NCI-H345 treated with DMSO at 0.1 percent for 48 hours (cell line): Measurements from ENCODE around the gene EPDR1.
A peak's percentile ranks its signal among the peaks of the same experiment; 100 is the strongest.

Experiments
- DNase-seq: peaks from one replicate; lab custom pipeline; 2025; ENCODE audit not compliant: unreplicated experiment; lab: John Stamatoyannopoulos, UW

The EPDR1 gene

DNA sequence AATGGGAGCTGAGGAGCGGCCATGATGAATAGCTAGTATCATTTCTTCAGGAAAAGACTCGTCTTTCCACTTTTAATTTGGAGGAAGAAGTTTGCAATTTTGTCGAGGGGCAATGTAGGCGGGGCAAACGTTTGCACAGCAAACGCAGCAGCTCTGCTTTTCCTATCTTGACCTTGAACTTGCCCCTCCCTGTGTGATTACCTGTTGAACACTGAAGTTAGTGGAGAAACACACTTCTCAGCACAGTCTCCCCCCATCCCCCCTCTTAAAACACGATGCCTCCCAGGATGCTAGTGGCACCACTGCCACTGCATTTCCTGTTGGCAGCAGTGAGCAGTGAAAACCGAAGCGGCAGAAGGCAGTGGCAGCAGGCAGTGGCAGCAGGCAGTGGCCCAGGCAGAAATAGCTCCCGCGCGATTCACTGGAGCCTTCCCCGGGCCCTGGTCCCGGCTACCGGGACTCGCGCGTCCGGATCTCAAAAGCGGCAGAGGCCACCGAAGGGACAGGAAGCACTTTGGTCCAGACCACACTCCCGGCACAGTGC lies at the start of gene EPDR1:
EPDR1 (plus strand) TSS at position 336 of the 544 bp plus-strand sequence. CDS start 300 bp downstream, outside the sequence.
- DNase-seq = peak; percentile 55

- no peak for DNase-seq
Observed at GRCh38 chr7:37882086-37882485, 38.4 kb upstream of the EPDR1 start.

DNA sequence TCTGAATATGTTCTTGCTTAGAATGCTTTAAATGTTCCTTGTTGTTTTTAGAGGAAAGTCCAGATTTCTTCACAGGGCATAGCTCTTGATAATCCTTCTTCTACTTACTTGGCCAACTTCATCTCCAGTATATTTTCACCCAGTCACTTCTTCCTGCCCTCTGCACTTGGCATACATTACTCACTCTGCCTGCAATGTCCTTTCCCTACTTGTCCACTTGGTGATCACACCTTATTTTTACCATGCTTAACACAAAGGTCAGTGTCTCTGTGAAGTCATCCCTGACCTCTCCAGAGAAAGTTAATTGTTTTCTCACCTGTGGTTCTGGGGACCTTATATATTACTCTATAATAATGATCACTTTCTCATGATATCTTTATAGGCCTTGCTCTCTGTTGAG lies 27.1 kb upstream of the EPDR1 start:
- DNase-seq = no peak

- DNase-seq = no peak
Observed at GRCh38 chr7:37894671-37895070, 25.8 kb upstream of the EPDR1 start.

DNA sequence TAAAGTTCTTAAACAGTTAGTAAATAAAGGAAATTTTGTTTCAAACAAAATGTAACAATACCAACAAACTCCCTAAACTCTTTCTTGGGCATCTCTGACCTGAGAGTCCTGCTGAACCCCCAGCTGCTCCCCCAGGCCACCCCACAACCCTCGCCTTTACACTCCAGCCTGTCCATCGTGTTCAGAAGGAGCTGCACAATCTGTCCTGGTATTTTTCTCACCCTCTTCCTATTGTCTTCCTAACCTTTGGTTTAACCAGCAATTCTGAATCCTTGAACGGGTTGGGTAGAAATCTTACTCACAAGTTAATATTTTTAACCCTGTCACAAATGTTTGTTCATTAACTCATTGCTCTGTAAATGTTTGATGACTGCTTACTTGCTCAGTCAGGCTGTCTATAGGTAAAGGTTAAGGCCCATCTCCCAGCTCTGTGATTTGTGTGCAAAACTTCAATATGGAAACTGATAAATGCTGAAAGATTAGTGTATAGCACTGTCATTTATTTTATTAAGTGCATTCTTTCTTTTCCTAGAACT lies 20.7 kb upstream of the EPDR1 start:
- DNase-seq = no peak

- peak; percentile 20 for DNase-seq
Observed at GRCh38 chr7:37901236-37901827, 19.1 kb upstream of the EPDR1 start.

DNA sequence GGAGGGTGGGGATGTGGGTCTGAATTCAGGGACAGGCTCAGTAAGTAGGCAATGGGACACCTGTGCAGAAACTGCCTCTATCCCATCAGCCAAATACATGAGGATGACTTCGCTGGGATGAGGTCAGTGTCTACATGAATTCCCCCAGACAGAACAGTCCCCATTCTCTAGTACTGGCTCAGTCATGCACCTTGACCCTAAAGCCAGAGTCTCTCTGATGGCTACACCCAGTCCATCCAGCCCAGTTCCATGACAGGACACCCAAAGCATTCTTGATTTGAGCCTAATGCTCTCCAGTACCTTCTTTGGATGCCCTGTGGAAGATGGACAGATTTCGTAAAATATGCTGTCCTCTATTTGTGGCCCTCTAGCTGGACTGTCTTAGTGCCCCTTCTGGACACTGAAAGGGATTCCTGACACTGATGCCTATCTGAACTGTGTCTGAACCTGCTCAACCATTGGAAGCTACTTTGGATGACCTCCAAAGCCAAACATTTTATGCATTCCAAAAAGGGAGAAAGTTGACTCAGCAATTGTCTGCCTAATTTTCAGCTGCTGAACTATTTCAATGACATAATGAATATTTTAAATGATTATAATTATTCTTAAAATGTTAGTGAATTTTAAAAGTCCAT lies 18.4 kb upstream of the EPDR1 start:
- DNase-seq = no peak

- no peak for DNase-seq
Observed at GRCh38 chr7:37908221-37908788, 12.1 kb upstream of the EPDR1 start.

GRCh38 chr7:37912756-37913155 lies 7.7 kb upstream of the EPDR1 start:
- no peak for DNase-seq

GRCh38 chr7:37915438-37915837 lies 5.0 kb upstream of the EPDR1 start:
- DNase-seq = no peak

- no peak for DNase-seq
Observed at GRCh38 chr7:37916017-37916672, 4.3 kb upstream of the EPDR1 start.

- peak; percentile 46 for DNase-seq
Observed at GRCh38 chr7:37916673-37917660, 3.5 kb upstream of the EPDR1 start, which contains the start of gene SFRP4. Gene SFRP4 (minus strand): TSS chr7:37916817. CDS start chr7:37916537, 280 bp downstream.

DNA sequence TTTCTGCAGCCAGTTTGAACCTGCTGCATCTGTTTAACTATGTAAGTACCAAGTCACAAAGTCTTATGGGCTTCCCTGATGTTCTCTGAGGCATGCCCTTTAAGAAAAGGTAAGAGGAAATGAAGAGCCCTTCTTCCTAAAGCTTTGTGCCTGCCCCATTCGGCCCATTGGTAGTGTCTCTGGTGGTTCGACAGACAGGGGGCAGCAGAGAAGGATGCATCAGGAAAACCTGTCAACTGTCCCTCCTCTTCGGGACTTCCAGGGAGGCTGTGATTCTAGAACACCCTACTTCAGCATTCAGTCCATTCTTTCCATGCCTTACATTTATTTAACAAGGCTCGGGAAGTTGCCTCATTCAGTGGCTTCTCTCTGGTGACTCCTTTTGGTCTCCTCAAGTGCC lies 1.9 kb upstream of the EPDR1 start:
- no peak for DNase-seq

DNA sequence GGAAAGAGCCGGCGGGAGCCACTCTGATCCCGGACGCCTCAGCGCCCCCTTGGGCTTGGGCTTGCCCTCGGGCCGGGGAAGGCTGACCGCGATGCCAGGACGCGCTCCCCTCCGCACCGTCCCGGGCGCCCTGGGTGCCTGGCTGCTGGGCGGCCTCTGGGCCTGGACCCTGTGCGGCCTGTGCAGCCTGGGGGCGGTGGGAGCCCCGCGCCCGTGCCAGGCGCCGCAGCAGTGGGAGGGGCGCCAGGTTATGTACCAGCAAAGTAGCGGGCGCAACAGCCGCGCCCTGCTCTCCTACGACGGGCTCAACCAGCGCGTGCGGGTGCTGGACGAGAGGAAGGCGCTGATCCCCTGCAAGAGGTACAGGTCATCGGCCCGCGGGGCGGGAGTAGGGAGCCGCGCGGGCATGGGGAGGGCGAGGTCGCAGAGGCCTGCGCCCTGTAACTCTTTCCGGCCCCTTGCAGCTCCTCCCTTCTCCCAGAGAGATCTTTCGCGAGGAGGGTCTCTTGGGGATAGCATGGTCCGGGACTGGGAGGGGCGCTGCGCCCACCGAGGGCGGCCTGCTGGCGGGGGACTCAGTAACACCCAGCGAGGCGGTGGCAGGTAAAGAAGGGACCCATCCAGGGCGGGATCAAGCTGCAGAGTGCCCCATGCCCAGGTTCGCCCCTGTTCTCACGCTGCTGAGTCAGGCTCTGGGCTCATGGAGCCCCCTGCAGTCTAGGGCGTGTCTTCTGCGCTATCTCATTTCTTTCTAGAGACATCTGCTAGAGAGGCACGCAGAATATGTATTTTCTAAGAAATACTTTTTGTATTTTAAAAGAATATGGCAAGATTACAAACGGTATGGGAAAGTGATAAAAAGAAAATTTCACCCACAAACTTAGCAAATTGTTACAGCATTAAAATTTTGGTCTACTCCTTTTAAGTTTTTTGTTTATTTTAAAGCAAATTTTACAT lies 687 bp downstream of the EPDR1 start:
- DNase-seq = peak; percentile 35

DNA sequence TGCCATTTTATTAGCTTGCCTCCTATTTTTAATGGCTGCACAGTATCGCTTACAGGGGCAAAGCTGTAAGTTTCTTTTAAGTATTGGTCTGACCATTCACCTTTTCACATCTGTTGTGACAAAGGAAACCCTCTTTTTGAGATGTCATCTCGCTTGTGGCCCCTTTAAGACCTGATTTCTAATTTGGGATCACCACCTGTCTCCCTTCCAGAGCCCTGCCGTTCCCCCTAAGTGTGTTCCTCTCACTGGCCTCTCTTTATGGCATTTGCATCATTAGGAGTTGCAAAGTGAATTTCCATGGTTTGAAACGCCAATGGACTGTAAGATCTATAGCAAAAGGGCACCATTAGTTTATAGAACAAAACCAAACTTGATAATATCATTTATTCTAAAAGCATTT lies 1.4 kb downstream of the EPDR1 start:
- no peak for DNase-seq

DNA sequence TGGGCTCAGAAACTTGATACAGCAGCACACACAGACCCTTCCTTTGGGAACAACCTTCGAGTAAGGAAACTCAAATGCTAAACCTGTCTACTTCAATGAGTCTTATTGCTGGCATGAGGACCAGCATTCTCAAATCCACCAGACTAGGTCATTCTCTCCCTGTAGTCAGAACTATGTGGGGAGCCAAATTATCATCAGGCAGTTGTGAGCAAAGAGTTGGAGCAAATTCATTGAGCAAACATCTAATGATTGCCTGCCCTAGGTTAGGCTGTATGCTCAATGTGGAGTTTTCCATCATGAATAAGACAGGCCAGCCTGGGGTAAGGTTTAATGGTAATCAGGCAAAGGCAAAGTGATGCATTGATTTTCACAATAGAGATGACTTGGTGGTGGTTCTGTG lies 3.6 kb downstream of the EPDR1 start:
- no peak for DNase-seq

DNA sequence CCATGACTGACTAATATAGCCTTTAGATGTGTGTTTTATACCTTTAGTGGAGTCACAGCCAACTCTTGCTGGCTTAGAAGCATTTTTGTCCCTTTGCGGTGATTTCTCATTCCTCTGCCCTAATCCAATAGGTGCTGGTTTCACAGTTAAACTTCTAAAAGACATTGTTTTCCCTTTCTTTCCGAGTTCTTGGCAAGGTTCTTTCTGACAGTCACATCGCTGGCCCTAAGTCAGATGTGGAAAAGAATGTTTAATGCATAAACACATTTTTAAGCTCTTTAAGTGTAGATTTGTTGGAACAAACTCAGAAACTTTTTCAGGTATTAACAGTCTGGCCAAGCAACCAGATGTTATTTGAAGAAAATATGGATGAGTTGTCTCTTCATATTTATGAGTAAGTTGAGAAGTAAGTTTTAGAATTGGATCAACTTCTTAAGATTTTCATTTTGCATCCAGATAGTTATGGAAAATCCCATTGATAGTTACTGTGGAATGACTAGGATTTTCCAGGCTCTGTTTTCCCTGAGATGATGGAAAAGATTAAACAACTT lies 4.1 kb downstream of the EPDR1 start:
- DNase-seq = no peak

- no peak for DNase-seq
Observed at GRCh38 chr7:37925620-37926019, 5.2 kb downstream of the EPDR1 start.
